PC-3 (cell line): ENCODE data around the gene PDSS1.
"Not testable (repeated sequence)": the region's sequence is repeated elsewhere in the genome, so short reads cannot be mapped to it uniquely, and the experiment has no call there.

Experiments used
- CTCF ChIP-seq: fragments of 300-600 bp; sonication (generic); conservative IDR thresholded peaks from 2 replicates; pipeline ENCODE4 v1.5.1; 2017; ENCODE audit warnings: antibody characterized with exemption, low read depth, mild to moderate bottlenecking, low read length
- EZH2 ChIP-seq: fragments of 300-600 bp; sonication (generic); IDR thresholded peaks from one replicate; pipeline ENCODE4 v1.6.1; 2017; ENCODE audit warnings: antibody characterized with exemption, mild to moderate bottlenecking, low read length; ENCODE audit not compliant: unreplicated experiment
- EZH2phosphoT487 ChIP-seq: fragments of 300-600 bp; sonication (generic); IDR thresholded peaks from 2 replicates; pipeline ENCODE4 v1.6.1; 2018; ENCODE audit warnings: mild to moderate bottlenecking, antibody characterized with exemption, low read length, borderline replicate concordance

DNA sequence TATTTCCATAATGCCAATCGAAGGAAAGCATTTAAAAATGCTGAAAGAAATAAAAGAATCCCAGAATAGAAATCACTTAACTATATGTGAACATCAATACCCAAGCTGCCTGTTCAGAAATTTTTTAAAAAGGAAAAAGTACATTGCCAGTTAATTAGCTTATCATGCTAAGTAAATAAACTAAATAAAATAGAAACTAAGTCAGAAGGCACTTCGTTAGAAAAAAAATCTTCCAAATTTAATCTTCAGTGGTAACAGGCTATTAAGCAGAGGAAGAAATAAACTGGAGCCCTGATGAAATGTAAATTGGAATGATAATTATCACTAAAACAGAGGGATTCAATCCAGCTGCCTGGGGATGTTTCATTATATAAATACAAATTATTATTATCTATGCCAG is 46.0 kb upstream of the PDSS1 start:
- not testable (repeated sequence) for TF ChIP-seq EZH2, CTCF, EZH2phosphoT487
